Measurements from ENCODE around the gene SMC5. TPM values are rescaled to one million over a fixed set of nuclear protein-coding genes. Genes with fewer than 3 reads are reported as not detected.

The SMC5 gene
- total and polyA plus RNA-seq, 2 donors (not counting 1 experiment from before 2014, with no cell fraction given): 8.9 to 82.1 TPM

GRCh38 chr9:70404261-70404660 lies 145.5 kb downstream of the SMC5 start:
- Histone ChIP-seq H3K4me3 (ENCODE audit: control extremely low read depth in 1 of 5, extremely low read depth in 1 of 5, insufficient read depth in 1 of 5, low read depth in 2 of 5, low read length in 4 of 5) (no peak overlapping the region), H3K79me2 (ENCODE audit: control insufficient read depth, insufficient read depth, low read length) (peaks cover 89% of the 10 kb centered on the region)
- peak overlapping the region; percentile 53 for H3K27ac Mint-ChIP-seq

More at GRCh38 chr9:70404261-70404660, 145.5 kb downstream of the SMC5 start:
- Mint-ChIP-seq H3K27me3 (no peaks in the 10 kb centered on the region), H3K4me1 (peaks cover 58% of the 10 kb centered on the region), H3K4me3 (no peak overlapping the region), H3K9me3 (ENCODE audit: insufficient read depth) (no peaks in the 10 kb centered on the region)
- no peak for TF ChIP-seq CTCF (IDR thresholded peaks at IDR 0.05)
- TF ChIP-seq EZH2 (IDR thresholded peaks at IDR 0.05; ENCODE audit: borderline replicate concordance, insufficient read depth, low read depth, low read length, poor library complexity, severe bottlenecking): no peak
- Histone ChIP-seq H4K20me1 (ENCODE audit: control insufficient read depth, insufficient read depth, low read length, poor library complexity, severe bottlenecking) (peaks cover 33% of the 10 kb centered on the region), H3K27ac (ENCODE audit: low read length in 2 of 2) (no peak overlapping the region), H3K4me2 (replicated peaks; ENCODE audit: low read depth, low read length, poor library complexity, severe bottlenecking) (no peak overlapping the region), H3K9me3 (ENCODE audit: control extremely low read depth in 1 of 3, control insufficient read depth in 2 of 3, insufficient read depth in 1 of 3, low read length in 2 of 3) (no peaks in the 10 kb centered on the region), H3K36me3 (replicated peaks in 1 of 2; ENCODE audit: control extremely low read depth in 1 of 2, control insufficient read depth in 1 of 2, extremely low read depth in 1 of 2, insufficient read depth in 2 of 2, low read length in 1 of 2) (no peaks in the 10 kb centered on the region), H3K4me1 (ENCODE audit: control insufficient read depth in 2 of 2, insufficient read depth in 2 of 2, low read length in 2 of 2) (peaks cover 28 to 32% of the 10 kb centered on the region in 2 donors), H2AFZ (ENCODE audit: insufficient read depth, low read depth, low read length, poor library complexity, severe bottlenecking) (no peak overlapping the region), H3K27me3 (replicated peaks in 1 of 4; ENCODE audit: control extremely low read depth in 1 of 4, control insufficient read depth in 3 of 4, insufficient read depth in 4 of 4, low read length in 3 of 4) (no peaks in the 10 kb centered on the region), H3K9ac (ENCODE audit: low read length) (no peak overlapping the region)
- no CpG with 5 or more reads among the region's 2 CpGs for WGBS (ENCODE audit: insufficient coverage)
- intact Hi-C loops (cut with micrococcal nuclease): no loop called here
- ATAC-seq (ENCODE audit: low read depth) (no peak), DNase-seq (no peak)
- ChIA-PET CTCF (interaction anchor here (1.7 to 3.1 kb wide), 4 partner anchors 10 to 63 kb away, joined by 5 to 9 read pairs (median 6); partner anchors contain the start of gene KLF9), POLR2A (interaction anchor here (0.9 to 3.2 kb wide), 2 partner anchors 8 to 15 kb away, joined by 3 to 17 read pairs; no protein-coding TSS in a partner anchor)

Small RNA genes within 50 kb of the gene (small RNA-seq; reads per million reads assigned to genes)
- not detected for gene RF00019 (ENCODE audit: insufficient read length, low read depth, low replicate concordance)

Other genes starting within 250 kb of the SMC5 start
- gene MAMDC2, start 215.1 kb upstream of the SMC5 start, total RNA-seq: not detected in 2 replicates
- not detected in 2 replicates for gene MAMDC2, start 215.1 kb upstream of the SMC5 start, polyA plus RNA-seq
- gene KLF9, start 155.7 kb downstream of the SMC5 start, total RNA-seq: 12.1 and 12.7 TPM in 2 replicates
- 36.4 and 41.9 TPM in 2 replicates for gene KLF9, start 155.7 kb downstream of the SMC5 start, polyA plus RNA-seq